Neuronal stem cell (in vitro differentiated cells): ENCODE data around the gene ERV3-1.
"Not testable (repeated sequence)": the region's sequence is repeated elsewhere in the genome, so short reads cannot be mapped to it uniquely, and the experiment has no call there.

Experiments used
- DNase-seq: peaks from one replicate; pipeline ENCODE4 v3.0.0-alpha.2; 2013; ENCODE audit warnings: low spot score
- H2AFZ ChIP-seq: one replicate; pipeline ENCODE4 v1.6.1; 2013; ENCODE audit warnings: mild to moderate bottlenecking, low read length, inconsistent platforms
- H2AK5ac ChIP-seq: 2 replicates; pipeline ENCODE4 v1.6.1; 2013; ENCODE audit warnings: low read depth, mild to moderate bottlenecking, inconsistent platforms, low read length, moderate library complexity, mixed read lengths
- H2BK120ac ChIP-seq: 2 replicates; pipeline ENCODE4 v1.6.1; 2013; ENCODE audit warnings: low read depth, mild to moderate bottlenecking, inconsistent platforms, low read length, moderate library complexity, mixed read lengths
- H2BK12ac ChIP-seq: one replicate; pipeline ENCODE4 v1.6.1; 2013; ENCODE audit warnings: low read length, inconsistent platforms
- H2BK15ac ChIP-seq: 2 replicates; pipeline ENCODE4 v1.6.1; 2013; ENCODE audit warnings: mild to moderate bottlenecking, low read length, inconsistent platforms, mixed read lengths
- H2BK5ac ChIP-seq: one replicate; pipeline ENCODE4 v1.6.1; 2013; ENCODE audit warnings: inconsistent platforms, mild to moderate bottlenecking, low read length, moderate library complexity
- H3K14ac ChIP-seq: one replicate; pipeline ENCODE4 v1.6.1; 2013; ENCODE audit warnings: low read length, inconsistent platforms
- H3K18ac ChIP-seq: 2 replicates; pipeline ENCODE4 v1.6.1; 2013; ENCODE audit warnings: low read length, inconsistent platforms
- H3K23ac ChIP-seq: 2 replicates; pipeline ENCODE4 v1.6.1; 2013; ENCODE audit warnings: low read depth, mild to moderate bottlenecking, mixed read lengths, low read length, inconsistent platforms; ENCODE audit not compliant: poor library complexity
- H3K27ac ChIP-seq: replicated peaks from 3 replicates; pipeline ENCODE4 v1.5.1; 2013; ENCODE audit warnings: low read length, inconsistent platforms
- H3K27me3 ChIP-seq, 3 experiments: 2 replicates each; pipeline ENCODE4 v1.6.1; 2013; ENCODE audit warnings: low read length in 3 of 3, mild to moderate bottlenecking in 2 of 3, inconsistent platforms in 1 of 3, low read depth in 1 of 3, mixed read lengths in 1 of 3, moderate library complexity in 1 of 3; ENCODE audit not compliant: control insufficient read depth in 3 of 3, insufficient read depth in 3 of 3
- H3K36me3 ChIP-seq, 2 donors: replicated peaks in 1 of 2; 2 replicates each; pipeline ENCODE4 v1.6.1; 2013; ENCODE audit warnings: low read length in 2 of 2; ENCODE audit not compliant: control insufficient read depth in 2 of 2, insufficient read depth in 2 of 2
- H3K4ac ChIP-seq: 2 replicates; pipeline ENCODE4 v1.6.1; 2013; ENCODE audit warnings: inconsistent platforms, mild to moderate bottlenecking, low read length, moderate library complexity
- H3K4me1 ChIP-seq, 2 donors: 1 replicate in 1 of 2; 2 replicates in 1 of 2; pipeline ENCODE4 v1.6.1; 2013; ENCODE audit warnings: low read length in 2 of 2, low read depth in 1 of 2; ENCODE audit not compliant: control insufficient read depth in 2 of 2, insufficient read depth in 1 of 2
- H3K4me2 ChIP-seq: one replicate; pipeline ENCODE4 v1.6.1; 2013; ENCODE audit warnings: mild to moderate bottlenecking, low read length, inconsistent platforms; ENCODE audit not compliant: insufficient read depth, poor library complexity, severe bottlenecking
- H3K4me3 ChIP-seq, 2 donors: 2 replicates each; pipeline ENCODE4 v1.5.1; 2013; ENCODE audit warnings: low read length in 2 of 2, mild to moderate bottlenecking in 2 of 2, inconsistent platforms in 1 of 2, moderate library complexity in 1 of 2
- H3K79me1 ChIP-seq: one replicate; pipeline ENCODE4 v1.6.1; 2013; ENCODE audit warnings: low read depth, mild to moderate bottlenecking, inconsistent platforms, low read length, moderate library complexity
- H3K9ac ChIP-seq: one replicate; pipeline ENCODE4 v1.6.1; 2013; ENCODE audit warnings: mild to moderate bottlenecking, low read depth, low read length, inconsistent platforms; ENCODE audit not compliant: poor library complexity
- H3K9me3 ChIP-seq, 2 donors: replicated peaks in 1 of 2; 2 replicates each; pipeline versions ENCODE3 to v1.6.1; 2013; ENCODE audit warnings: low read length in 2 of 2, mild to moderate bottlenecking in 2 of 2, inconsistent platforms in 1 of 2, low read depth in 1 of 2, mixed read lengths in 1 of 2, moderate library complexity in 1 of 2; ENCODE audit not compliant: control insufficient read depth in 2 of 2, insufficient read depth in 1 of 2
- H4K8ac ChIP-seq: one replicate; pipeline ENCODE4 v1.6.1; 2013; ENCODE audit warnings: low read depth, mild to moderate bottlenecking, inconsistent platforms, low read length, moderate library complexity
- H4K91ac ChIP-seq: one replicate; pipeline ENCODE4 v1.6.1; 2013; ENCODE audit warnings: low read length, low read depth, mild to moderate bottlenecking, inconsistent platforms; ENCODE audit not compliant: poor library complexity
- WGBS, 2 donors: extraction: QIAGEN DNeasy Blood & Tissue Kit; methylation state at CpG; one replicate each; pipeline ENCODE4 v1.1.7; 2013; ENCODE audit warnings: missing lambda C conversion rate in 2 of 2, mixed read lengths in 1 of 2; ENCODE audit not compliant: insufficient read length in 2 of 2, insufficient replicate concordance in 1 of 2; ENCODE audit errors: extremely low coverage in 2 of 2; 5-methylcytosine and 5-hydroxymethylcytosine counted together

Gene ERV3-1

DNA sequence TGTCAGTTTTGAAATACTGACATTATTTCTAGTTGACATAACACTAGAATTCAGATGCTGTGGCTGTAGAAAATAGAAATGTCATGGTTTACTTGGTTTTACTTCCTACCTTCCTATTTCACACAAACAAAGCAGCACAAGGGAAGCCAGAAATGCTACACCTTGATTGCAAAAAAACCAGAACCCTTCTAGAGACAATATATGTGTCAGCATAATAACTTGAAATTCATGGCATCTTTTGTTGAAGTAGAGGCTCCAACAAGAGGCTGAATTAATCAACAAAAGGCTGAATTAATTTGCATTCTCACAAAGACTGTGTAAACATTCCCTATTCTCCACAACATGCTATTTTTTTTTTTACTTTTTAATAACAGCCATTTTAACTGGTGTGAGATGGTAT lies 40.9 kb downstream of the ERV3-1 start:
- H3K27me3 ChIP-seq = no peaks in the 10 kb centered on the region

DNA sequence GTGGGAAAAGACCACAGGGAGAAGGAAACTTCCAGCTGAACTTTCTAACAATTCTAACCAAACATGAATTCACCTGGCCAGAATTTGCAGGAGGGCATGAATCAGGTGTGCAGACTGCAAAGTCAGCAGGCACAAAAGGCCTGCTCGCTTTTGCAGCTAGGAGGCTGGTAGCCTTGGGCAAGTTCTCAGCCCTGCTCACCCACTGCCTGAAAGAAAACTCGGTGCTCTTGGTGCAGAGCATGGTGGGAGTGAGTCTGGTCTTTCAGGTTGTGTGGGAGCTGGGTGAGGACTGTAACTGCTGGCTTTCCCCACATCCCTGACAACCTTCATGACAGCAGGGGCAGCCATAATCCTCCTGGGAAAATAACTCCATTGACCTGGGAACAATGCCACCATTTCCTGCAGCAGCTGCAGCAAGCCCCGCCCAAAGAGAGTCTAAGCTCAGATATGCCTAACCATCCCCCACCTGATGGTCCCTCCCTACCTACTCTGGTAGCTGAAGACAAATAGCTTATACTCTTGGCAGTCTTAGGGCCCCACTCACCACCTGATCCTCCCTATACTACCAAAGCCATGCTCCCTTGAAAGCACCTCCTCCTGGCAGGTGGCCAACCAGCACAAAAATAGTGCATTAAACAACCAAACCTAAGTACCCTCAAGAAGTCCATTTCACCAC lies 47.3 kb downstream of the ERV3-1 start:
- H3K36me3 ChIP-seq = no peaks in the 10 kb centered on the region
- H3K27ac ChIP-seq = no peak overlapping the region
- no peak overlapping the region for H3K4ac ChIP-seq
- H3K27me3 ChIP-seq = no peaks in the 10 kb centered on the region
- peaks cover 0 to 2% of the 10 kb centered on the region in 2 donors for H3K4me1 ChIP-seq
- no peak overlapping the region for H4K8ac ChIP-seq
- H2BK5ac ChIP-seq = no peak overlapping the region
- no peak overlapping the region for H3K18ac ChIP-seq
- no peaks in the 10 kb centered on the region for H3K79me1 ChIP-seq
- no peak overlapping the region for H3K14ac ChIP-seq
- no peak overlapping the region for H2BK15ac ChIP-seq
- no peak overlapping the region for H4K91ac ChIP-seq
- no peak overlapping the region for H2AK5ac ChIP-seq
- no peak for DNase-seq
- H2BK12ac ChIP-seq = no peak overlapping the region
- no peak overlapping the region for H2AFZ ChIP-seq
- no peak overlapping the region for H2BK120ac ChIP-seq
- H3K23ac ChIP-seq = peak overlapping the region; percentile 20
- no peak overlapping the region for H3K9ac ChIP-seq
- no CpG with 5 or more reads among the region's 3 CpGs for WGBS, 2 donors
- peaks cover 0 to 5% of the 10 kb centered on the region in 2 donors for H3K9me3 ChIP-seq
- H3K4me3 ChIP-seq = peak overlapping the region in 1 of 2 donors; percentile 18
- no peak overlapping the region for H3K4me2 ChIP-seq

More for the DNA sequence above, 40.9 kb downstream of the ERV3-1 start:
- H4K91ac ChIP-seq = no peak overlapping the region
- no peak overlapping the region for H2BK12ac ChIP-seq
- H3K4me3 ChIP-seq = no peak overlapping the region
- DNase-seq = no peak
- H3K9ac ChIP-seq = no peak overlapping the region
- no peak overlapping the region for H3K18ac ChIP-seq
- no peak overlapping the region for H3K4me2 ChIP-seq
- no peak overlapping the region for H2BK5ac ChIP-seq
- H3K14ac ChIP-seq = no peak overlapping the region
- H3K9me3 ChIP-seq = peaks cover 3 to 12% of the 10 kb centered on the region in 2 donors
- H2BK120ac ChIP-seq = no peak overlapping the region
- H2AFZ ChIP-seq = no peak overlapping the region
- H3K79me1 ChIP-seq = no peaks in the 10 kb centered on the region
- H3K36me3 ChIP-seq = no peaks in the 10 kb centered on the region
- no peak overlapping the region for H3K27ac ChIP-seq
- no peaks in the 10 kb centered on the region for H3K4me1 ChIP-seq
- no peak overlapping the region for H2AK5ac ChIP-seq
- no peak overlapping the region for H3K23ac ChIP-seq
- H4K8ac ChIP-seq = no peak overlapping the region
- H2BK15ac ChIP-seq = no peak overlapping the region
- no peak overlapping the region for H3K4ac ChIP-seq

DNA sequence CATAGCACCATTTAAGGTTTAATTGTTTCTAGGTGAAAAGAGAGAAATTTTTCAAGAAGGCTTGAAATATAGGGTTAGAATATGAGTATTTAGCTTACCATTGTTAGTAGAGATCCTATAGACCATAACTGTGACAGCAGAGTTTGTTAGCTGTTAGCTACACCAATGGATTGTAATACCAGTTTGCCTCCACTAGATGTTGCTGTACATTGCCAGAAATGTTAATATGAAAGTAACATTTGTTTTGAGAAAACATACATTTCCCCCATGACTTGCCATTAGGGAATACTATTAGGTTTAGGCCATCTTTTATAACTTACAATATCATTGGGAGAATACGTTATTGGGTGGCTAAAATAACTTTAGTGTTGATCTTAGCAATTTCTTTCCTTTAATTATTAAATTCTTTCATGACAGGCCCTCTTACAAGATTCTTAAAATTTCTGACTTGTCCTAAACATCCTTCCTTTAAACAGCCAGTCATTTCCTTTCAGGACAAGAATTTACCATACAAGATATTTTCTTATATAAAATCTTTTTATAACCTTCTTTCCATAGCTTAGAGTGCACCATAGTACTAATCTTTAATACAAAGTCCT lies 55.1 kb downstream of the ERV3-1 start:
- Histone ChIP-seq H3K4me1 (no peaks in the 10 kb centered on the region), H3K9me3 (no peaks in the 10 kb centered on the region), H3K4ac (no peak overlapping the region), H4K91ac (no peak overlapping the region), H2AK5ac (no peak overlapping the region), H2BK120ac (no peak overlapping the region), H4K8ac (no peak overlapping the region), H3K4me3 (no peak overlapping the region), H3K18ac (no peak overlapping the region), H3K79me1 (no peaks in the 10 kb centered on the region), H3K9ac (no peak overlapping the region), H3K27me3 (peaks cover 0 to 21% (median 11%) of the 10 kb centered on the region in 3 experiments), H3K14ac (no peak overlapping the region), H3K23ac (no peak overlapping the region), H3K4me2 (no peak overlapping the region), H2BK15ac (no peak overlapping the region), H3K36me3 (no peaks in the 10 kb centered on the region), H3K27ac (no peak overlapping the region), H2BK5ac (no peak overlapping the region), H2BK12ac (no peak overlapping the region), H2AFZ (no peak overlapping the region)
- no CpG with 5 or more reads among the region's 1 CpG for WGBS, 2 donors
- peak; percentile 2 for DNase-seq

DNA sequence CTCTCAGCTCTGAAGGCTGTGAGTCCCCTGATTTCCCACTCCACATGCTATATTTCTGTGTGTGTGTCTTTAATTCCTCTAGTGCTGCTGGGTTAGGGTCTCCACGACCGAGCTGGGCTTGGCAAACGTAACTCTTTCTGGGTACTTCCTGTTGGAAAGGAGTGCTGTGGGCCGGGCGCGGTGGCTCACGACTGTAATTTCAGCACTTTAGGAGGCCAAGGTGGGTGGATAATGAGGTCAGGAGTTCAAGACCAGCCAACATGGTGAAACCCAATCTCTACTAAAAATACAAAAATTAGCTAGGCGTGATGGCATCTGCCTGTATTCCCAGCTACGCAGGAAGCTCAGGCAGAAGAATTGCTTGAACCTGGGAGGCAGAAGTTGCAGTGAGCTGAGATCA lies 55.8 kb downstream of the ERV3-1 start:
- not testable (repeated sequence) for H3K9me3 ChIP-seq, H3K9ac ChIP-seq, H3K18ac ChIP-seq, H4K8ac ChIP-seq, H3K4me1 ChIP-seq, H3K79me1 ChIP-seq, H2BK5ac ChIP-seq, H2BK15ac ChIP-seq, H3K4me3 ChIP-seq, H3K14ac ChIP-seq, DNase-seq, H2BK120ac ChIP-seq, H3K36me3 ChIP-seq, H2BK12ac ChIP-seq, H3K4ac ChIP-seq, H4K91ac ChIP-seq, H2AK5ac ChIP-seq, H3K4me2 ChIP-seq, H3K23ac ChIP-seq, H2AFZ ChIP-seq, H3K27ac ChIP-seq
- no CpG with 5 or more reads among the region's 9 CpGs for WGBS, 2 donors
- H3K27me3 ChIP-seq = peaks cover 0 to 23% (median 11%) of the 10 kb centered on the region in 3 experiments
